H9 (cell line): ENCODE results near the gene FBXL14. TPM values are rescaled to one million over a fixed set of nuclear protein-coding genes. Genes with fewer than 3 reads are reported as not detected.

ENCODE experiments used
- DNase-seq: peaks from one replicate; pipeline ENCODE4 v3.0.0-alpha.2; 2017
- H2AFZ ChIP-seq: one replicate; pipeline ENCODE4 v1.6.1; 2013; ENCODE audit warnings: mild to moderate bottlenecking, low read length, control low read depth, moderate library complexity
- H2AK5ac ChIP-seq: 2 replicates; pipeline ENCODE4 v1.6.1; 2013; ENCODE audit warnings: low read length, control low read depth, mixed read lengths; ENCODE audit not compliant: insufficient read length
- H2BK120ac ChIP-seq: one replicate; pipeline ENCODE4 v1.6.1; 2013; ENCODE audit warnings: low read depth, mild to moderate bottlenecking, low read length, control low read depth, inconsistent platforms; ENCODE audit not compliant: poor library complexity, severe bottlenecking
- H2BK12ac ChIP-seq: 2 replicates; pipeline ENCODE4 v1.6.1; 2013; ENCODE audit warnings: low read length, control low read depth, mixed read lengths, low read depth; ENCODE audit not compliant: insufficient read length
- H2BK15ac ChIP-seq: 2 replicates; pipeline ENCODE4 v1.6.1; 2013; ENCODE audit warnings: low read depth, low read length, control low read depth
- H2BK20ac ChIP-seq: one replicate; pipeline ENCODE4 v1.6.1; 2013; ENCODE audit warnings: low read depth, mild to moderate bottlenecking, low read length, control low read depth, inconsistent platforms; ENCODE audit not compliant: poor library complexity, severe bottlenecking
- H2BK5ac ChIP-seq: 2 replicates; pipeline ENCODE4 v1.6.1; 2013; ENCODE audit warnings: low read length, control low read depth, mixed read lengths; ENCODE audit not compliant: insufficient read length
- H3K14ac ChIP-seq: 2 replicates; pipeline ENCODE4 v1.6.1; 2013; ENCODE audit warnings: low read length, control low read depth; ENCODE audit not compliant: insufficient read depth
- H3K18ac ChIP-seq: 2 replicates; pipeline ENCODE4 v1.6.1; 2013; ENCODE audit warnings: low read depth, mild to moderate bottlenecking, mixed read lengths, low read length, control low read depth; ENCODE audit not compliant: insufficient read length
- H3K23ac ChIP-seq: 2 replicates; pipeline ENCODE4 v1.6.1; 2013; ENCODE audit warnings: low read length, control low read depth, mixed read lengths, low read depth; ENCODE audit not compliant: insufficient read length
- H3K23me2 ChIP-seq: 2 replicates; pipeline ENCODE4 v1.6.1; 2013; ENCODE audit warnings: low read depth, mild to moderate bottlenecking, mixed read lengths, low read length, control low read depth; ENCODE audit not compliant: insufficient read length, poor library complexity, severe bottlenecking
- H3K27ac ChIP-seq: 2 replicates; pipeline ENCODE4 v1.5.1; 2013; ENCODE audit warnings: low read length, control low read depth, mixed read lengths, low read depth; ENCODE audit not compliant: insufficient read length
- H3K27me3 ChIP-seq: 2 replicates; pipeline ENCODE4 v1.6.1; 2013; ENCODE audit warnings: low read length, control low read depth, inconsistent platforms; ENCODE audit not compliant: insufficient read depth
- H3K4ac ChIP-seq: 2 replicates; pipeline ENCODE4 v1.6.1; 2013; ENCODE audit warnings: low read depth, mild to moderate bottlenecking, control low read depth, inconsistent platforms, low read length, moderate library complexity
- H3K4me1 ChIP-seq: 2 replicates; pipeline ENCODE4 v1.6.1; 2013; ENCODE audit warnings: low read length, control low read depth, inconsistent platforms; ENCODE audit not compliant: insufficient read depth
- H3K4me2 ChIP-seq: 2 replicates; pipeline ENCODE4 v1.6.1; 2013; ENCODE audit warnings: low read length, control low read depth, mixed read lengths; ENCODE audit not compliant: insufficient read length, insufficient read depth
- H3K56ac ChIP-seq: 2 replicates; pipeline ENCODE4 v1.6.1; 2013; ENCODE audit warnings: low read depth, mild to moderate bottlenecking, mixed read lengths, low read length, control low read depth; ENCODE audit not compliant: insufficient read length
- H3K79me1 ChIP-seq: 2 replicates; pipeline ENCODE4 v1.6.1; 2013; ENCODE audit warnings: low read depth, mild to moderate bottlenecking, moderate library complexity, low read length, control low read depth, inconsistent platforms; ENCODE audit not compliant: insufficient read depth, poor library complexity, severe bottlenecking
- H3K79me2 ChIP-seq: 2 replicates; pipeline ENCODE4 v1.6.1; 2013; ENCODE audit warnings: low read length, control low read depth, inconsistent platforms; ENCODE audit not compliant: insufficient read depth
- H3K9ac ChIP-seq: 2 replicates; pipeline ENCODE4 v1.6.1; 2013; ENCODE audit warnings: low read length, control low read depth, mixed read lengths; ENCODE audit not compliant: insufficient read length; ENCODE audit errors: extremely low read depth
- H3K9me3 ChIP-seq: one replicate; pipeline ENCODE4 v1.6.1; 2013; ENCODE audit warnings: low read depth, low read length, inconsistent platforms; ENCODE audit not compliant: control insufficient read depth
- H3T11ph ChIP-seq: one replicate; pipeline ENCODE4 v1.6.1; 2013; ENCODE audit warnings: mild to moderate bottlenecking, low read length, control low read depth, inconsistent platforms
- H4K20me1 ChIP-seq: one replicate; pipeline ENCODE4 v1.6.1; 2013; ENCODE audit not compliant: control insufficient read depth, insufficient read length, insufficient read depth
- H4K5ac ChIP-seq: 2 replicates; pipeline ENCODE4 v1.6.1; 2013; ENCODE audit warnings: low read depth, mild to moderate bottlenecking, mixed read lengths, low read length, control low read depth; ENCODE audit not compliant: insufficient read length
- H4K8ac ChIP-seq: replicated peaks from 2 replicates; pipeline ENCODE4 v1.6.1; 2013; ENCODE audit warnings: low read length, control low read depth, mixed read lengths, low read depth; ENCODE audit not compliant: insufficient read length
- H4K91ac ChIP-seq: 2 replicates; pipeline ENCODE4 v1.6.1; 2013; ENCODE audit warnings: low read depth, mild to moderate bottlenecking, moderate library complexity, mixed read lengths, low read length, control low read depth; ENCODE audit not compliant: insufficient read length
- H3K27ac Mint-ChIP-seq, 3 experiments: 2 replicates in 2 of 3; 3 replicates in 1 of 3; pipeline ENCODE4 v1.8.0; 2020 to 2021; ENCODE audit warnings: mixed read lengths in 3 of 3, mild to moderate bottlenecking in 1 of 3, moderate library complexity in 1 of 3
- H3K27me3 Mint-ChIP-seq: 2 replicates; pipeline ENCODE4 v1.8.0; 2021; ENCODE audit warnings: low read depth, mild to moderate bottlenecking, moderate library complexity, mixed read lengths
- H3K36me3 Mint-ChIP-seq, 3 experiments: 2 replicates in 2 of 3; 3 replicates in 1 of 3; pipeline ENCODE4 v1.8.0; 2020 to 2021; ENCODE audit warnings: low read depth in 3 of 3, mixed read lengths in 3 of 3; ENCODE audit not compliant: insufficient read depth in 1 of 3
- H3K4me1 Mint-ChIP-seq, 2 experiments: 2 replicates each; pipeline ENCODE4 v1.8.0; 2020; ENCODE audit warnings: mixed read lengths in 2 of 2
- H3K4me3 Mint-ChIP-seq, 2 experiments: 2 replicates in 1 of 2; 3 replicates in 1 of 2; pipeline ENCODE4 v1.8.0; 2020 to 2021; ENCODE audit warnings: mild to moderate bottlenecking in 2 of 2, mixed read lengths in 2 of 2, moderate library complexity in 1 of 2
- H3K9me3 Mint-ChIP-seq, 2 experiments: 2 replicates in 1 of 2; 3 replicates in 1 of 2; pipeline ENCODE4 v1.8.0; 2020; ENCODE audit warnings: mild to moderate bottlenecking in 2 of 2, mixed read lengths in 2 of 2, moderate library complexity in 1 of 2
- WGBS: extraction: QIAGEN DNeasy Blood & Tissue Kit; methylation state at CpG from one replicate; pipeline ENCODE4 v1.1.7; 2013; ENCODE audit warnings: missing lambda C conversion rate, low lambda C conversion rate, mixed read lengths; ENCODE audit not compliant: insufficient read length; ENCODE audit errors: extremely low coverage; 5-methylcytosine and 5-hydroxymethylcytosine counted together
- total RNA-seq: library from RNA; stranded (reverse); gene quantifications from 2 replicates; pipeline ENCODE4 v1.2.1, GENCODE V29; 2021
- TF ChIP-seq, protein P1 (sequence below): fragments of 200-600 bp; sonication (generic); conservative IDR thresholded peaks from 3 replicates; pipeline ENCODE4 v1.8.0; 2021; ENCODE audit warnings: antibody characterized with exemption, mild to moderate bottlenecking

The FBXL14 gene
- total RNA-seq, 1 experiment from 2014 or later: 15.6 TPM

DNA sequence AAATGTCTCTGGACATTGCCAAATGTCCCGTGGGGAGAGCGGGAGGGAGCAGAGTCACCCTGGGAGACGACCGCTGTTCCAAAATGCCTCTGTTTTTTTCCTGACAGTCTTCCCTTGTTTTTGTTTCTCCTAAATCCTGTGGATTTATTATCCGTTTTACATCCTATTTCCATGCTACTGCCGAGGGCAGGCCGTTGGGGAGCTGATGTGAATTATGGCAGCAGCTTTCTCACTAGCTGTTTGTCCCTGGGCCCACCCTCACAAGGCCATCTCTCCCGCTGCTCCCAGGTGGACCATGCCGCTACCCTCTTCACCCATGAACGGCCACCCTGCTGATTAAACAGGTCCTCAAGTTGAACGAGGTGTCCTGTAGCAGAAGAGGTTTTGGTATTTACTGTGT, 55.2 kb downstream of the FBXL14 start:
- H4K8ac ChIP-seq: no peak overlapping the region
- Mint-ChIP-seq H3K27ac (peak overlapping the region in 1 of 3 experiments; percentile 33; a peak in 1 of 7 replicates), H3K4me1 (no peaks in the 10 kb centered on the region), H3K27me3 (peaks cover 54% of the 10 kb centered on the region), H3K36me3 (peaks cover 0 to 10% (median 5%) of the 10 kb centered on the region in 3 experiments; a peak in 2 of 7 replicates), H3K4me3 (no peak overlapping the region), H3K9me3 (peaks cover 4 to 10% of the 10 kb centered on the region in 2 experiments; a peak in 3 of 5 replicates)
- no peaks in the 10 kb centered on the region; the same call in 1 of the 2 replicates for H3K27me3 ChIP-seq
- no peak overlapping the region for H3K4ac ChIP-seq
- H2BK120ac ChIP-seq: no peak overlapping the region
- no peak overlapping the region for H2BK5ac ChIP-seq
- H3K9ac ChIP-seq: no peak overlapping the region
- no peak overlapping the region for H2AK5ac ChIP-seq
- H3T11ph ChIP-seq: no peak overlapping the region
- no peak overlapping the region for H4K5ac ChIP-seq
- H2AFZ ChIP-seq: no peak overlapping the region
- H3K79me1 ChIP-seq: no peaks in the 10 kb centered on the region
- no peak overlapping the region for H2BK20ac ChIP-seq
- no peak overlapping the region for H4K91ac ChIP-seq
- TF ChIP-seq, protein P1, sequence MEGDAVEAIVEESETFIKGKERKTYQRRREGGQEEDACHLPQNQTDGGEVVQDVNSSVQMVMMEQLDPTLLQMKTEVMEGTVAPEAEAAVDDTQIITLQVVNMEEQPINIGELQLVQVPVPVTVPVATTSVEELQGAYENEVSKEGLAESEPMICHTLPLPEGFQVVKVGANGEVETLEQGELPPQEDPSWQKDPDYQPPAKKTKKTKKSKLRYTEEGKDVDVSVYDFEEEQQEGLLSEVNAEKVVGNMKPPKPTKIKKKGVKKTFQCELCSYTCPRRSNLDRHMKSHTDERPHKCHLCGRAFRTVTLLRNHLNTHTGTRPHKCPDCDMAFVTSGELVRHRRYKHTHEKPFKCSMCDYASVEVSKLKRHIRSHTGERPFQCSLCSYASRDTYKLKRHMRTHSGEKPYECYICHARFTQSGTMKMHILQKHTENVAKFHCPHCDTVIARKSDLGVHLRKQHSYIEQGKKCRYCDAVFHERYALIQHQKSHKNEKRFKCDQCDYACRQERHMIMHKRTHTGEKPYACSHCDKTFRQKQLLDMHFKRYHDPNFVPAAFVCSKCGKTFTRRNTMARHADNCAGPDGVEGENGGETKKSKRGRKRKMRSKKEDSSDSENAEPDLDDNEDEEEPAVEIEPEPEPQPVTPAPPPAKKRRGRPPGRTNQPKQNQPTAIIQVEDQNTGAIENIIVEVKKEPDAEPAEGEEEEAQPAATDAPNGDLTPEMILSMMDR: no peak
- H3K18ac ChIP-seq: no peak overlapping the region
- H3K56ac ChIP-seq: no peak overlapping the region
- H3K79me2 ChIP-seq: no peaks in the 10 kb centered on the region
- H3K27ac ChIP-seq: no peak overlapping the region
- no peak overlapping the region for H2BK12ac ChIP-seq
- H3K23ac ChIP-seq: no peak overlapping the region
- H3K23me2 ChIP-seq: peaks cover 3% of the 10 kb centered on the region
- no peaks in the 10 kb centered on the region for H3K9me3 ChIP-seq
- H3K14ac ChIP-seq: no peak overlapping the region
- H3K4me1 ChIP-seq: no peaks in the 10 kb centered on the region
- no peak for DNase-seq
- H3K4me2 ChIP-seq: no peak overlapping the region
- no peak overlapping the region for H2BK15ac ChIP-seq
- whole genome bisulfite sequencing: no CpG with 5 or more reads among the region's 11 CpGs
- no peaks in the 10 kb centered on the region for H4K20me1 ChIP-seq
